IMR-90 (cell line): ENCODE data around the gene HSP90B1.

Experiments used
- BHLHE40 ChIP-seq: fragments of 150-350 bp; IDR thresholded peaks from 2 replicates; pipeline ENCODE4 v1.6.1; 2016; ENCODE audit warnings: mild to moderate bottlenecking, low read depth, low read length
- FOS ChIP-seq: fragments of 150-350 bp; IDR thresholded peaks from 2 replicates; pipeline ENCODE4 v1.6.1; 2016; ENCODE audit warnings: low read depth, low read length
- MAFK ChIP-seq: IDR thresholded peaks from 2 replicates; pipeline ENCODE4 v1.6.1; 2012; ENCODE audit warnings: low read depth, low read length, improper control_type of control experiment
- POLR2A ChIP-seq: IDR thresholded peaks from 2 replicates; pipeline ENCODE4 v1.6.1; 2012; ENCODE audit warnings: mild to moderate bottlenecking, low read depth, low read length
- TF ChIP-seq, protein P1 (sequence below): conservative IDR thresholded peaks from 2 replicates; pipeline ENCODE4 v1.5.1; 2012; ENCODE audit warnings: mild to moderate bottlenecking, low read depth, low read length, improper control_type of control experiment

- TF ChIP-seq, protein P1, sequence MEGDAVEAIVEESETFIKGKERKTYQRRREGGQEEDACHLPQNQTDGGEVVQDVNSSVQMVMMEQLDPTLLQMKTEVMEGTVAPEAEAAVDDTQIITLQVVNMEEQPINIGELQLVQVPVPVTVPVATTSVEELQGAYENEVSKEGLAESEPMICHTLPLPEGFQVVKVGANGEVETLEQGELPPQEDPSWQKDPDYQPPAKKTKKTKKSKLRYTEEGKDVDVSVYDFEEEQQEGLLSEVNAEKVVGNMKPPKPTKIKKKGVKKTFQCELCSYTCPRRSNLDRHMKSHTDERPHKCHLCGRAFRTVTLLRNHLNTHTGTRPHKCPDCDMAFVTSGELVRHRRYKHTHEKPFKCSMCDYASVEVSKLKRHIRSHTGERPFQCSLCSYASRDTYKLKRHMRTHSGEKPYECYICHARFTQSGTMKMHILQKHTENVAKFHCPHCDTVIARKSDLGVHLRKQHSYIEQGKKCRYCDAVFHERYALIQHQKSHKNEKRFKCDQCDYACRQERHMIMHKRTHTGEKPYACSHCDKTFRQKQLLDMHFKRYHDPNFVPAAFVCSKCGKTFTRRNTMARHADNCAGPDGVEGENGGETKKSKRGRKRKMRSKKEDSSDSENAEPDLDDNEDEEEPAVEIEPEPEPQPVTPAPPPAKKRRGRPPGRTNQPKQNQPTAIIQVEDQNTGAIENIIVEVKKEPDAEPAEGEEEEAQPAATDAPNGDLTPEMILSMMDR, result no peak
- no peak for TF ChIP-seq FOS
- no peak for TF ChIP-seq MAFK
- TF ChIP-seq POLR2A, result no peak
- TF ChIP-seq BHLHE40, result no peak
These were observed 18.1 kb upstream of the HSP90B1 start for GRCh38 chr12:103912069-103912468.
